NT2/D1 (cell line): ENCODE data around the gene ZSCAN5A.

Experiments
- SUZ12 ChIP-seq: IDR thresholded peaks from 2 replicates; pipeline ENCODE4 v1.6.1; 2011; ENCODE audit not compliant: insufficient read length, insufficient read depth; ENCODE audit errors: extremely low read depth
- YY1 ChIP-seq: IDR thresholded peaks from 2 replicates; pipeline ENCODE4 v1.6.1; 2011; ENCODE audit not compliant: insufficient read length, insufficient read depth
- ZNF274 ChIP-seq: IDR thresholded peaks from 2 replicates; pipeline ENCODE4 v1.6.1; 2011; ENCODE audit warnings: mild to moderate bottlenecking, low read depth, low read length

DNA sequence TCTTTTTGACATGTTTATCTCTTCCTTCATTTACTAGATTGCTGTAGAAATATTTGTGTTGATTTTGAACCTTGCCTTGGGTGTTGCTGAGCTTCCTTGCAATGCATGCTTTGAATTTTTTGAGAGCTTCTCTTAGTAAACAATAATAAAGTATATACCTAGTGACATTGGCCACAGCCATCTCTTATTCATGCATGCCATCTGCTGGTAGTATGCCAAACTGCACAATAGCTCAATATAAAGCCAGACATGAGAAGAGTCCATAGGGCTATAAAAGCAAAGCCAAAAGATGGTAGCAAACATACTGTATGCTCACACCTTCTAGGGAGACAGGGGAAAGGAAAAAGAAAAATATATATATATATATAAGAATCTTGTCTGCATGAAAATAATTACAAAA lies 18.9 kb upstream of the ZSCAN5A start:
- no peak for TF ChIP-seq ZNF274
- TF ChIP-seq YY1 = no peak
- TF ChIP-seq SUZ12 = no peak
